ENCODE results near the gene FAM200B. TPM values are rescaled to one million over a fixed set of nuclear protein-coding genes. Genes with fewer than 3 reads are reported as not detected.

FAM200B gene
- total RNA-seq, 1 donor from 2014 or later: 29.1 TPM

DNA sequence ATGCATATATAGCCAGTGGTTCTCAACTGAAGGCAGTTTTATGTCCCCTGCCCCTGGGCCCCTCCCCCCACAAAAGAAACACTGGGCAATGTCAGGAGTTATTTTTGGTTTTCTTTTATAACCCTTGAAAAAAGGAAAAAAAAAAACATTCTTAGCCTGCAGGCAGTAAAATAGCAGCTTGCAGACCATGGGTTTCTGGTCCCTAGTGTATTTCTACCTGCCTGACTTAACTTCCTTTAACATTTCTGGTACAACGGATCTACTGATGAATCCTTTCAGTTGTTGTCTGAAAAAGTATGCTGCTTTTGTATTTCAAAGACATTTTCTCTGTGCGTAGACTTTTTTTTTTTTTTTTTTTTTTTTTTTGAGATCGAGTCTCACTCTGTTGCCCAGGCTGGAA is 11.1 kb upstream of the FAM200B start:
- Histone ChIP-seq H3K27ac (replicated peaks) (no peak overlapping the region), H3K27me3 (ENCODE audit: low read depth) (no peaks in the 10 kb centered on the region), H3K4me1 (peaks cover 21% of the 10 kb centered on the region), H3K36me3 (no peaks in the 10 kb centered on the region), H3K9me3 (replicated peaks) (no peaks in the 10 kb centered on the region), H3K4me3 (no peak overlapping the region)
- no peak for TF ChIP-seq CTCF (IDR thresholded peaks at IDR 0.05; ENCODE audit: borderline replicate concordance)
- DNase-seq: no peak
- intact Hi-C loops (cut with micrococcal nuclease): no loop called here

GRCh38 chr4:15672101-15672500 is 9.5 kb upstream of the FAM200B start:
- Histone ChIP-seq H3K9me3 (replicated peaks) (no peaks in the 10 kb centered on the region), H3K4me3 (no peak overlapping the region), H3K36me3 (no peaks in the 10 kb centered on the region), H3K4me1 (peaks cover 10% of the 10 kb centered on the region), H3K27me3 (ENCODE audit: low read depth) (no peaks in the 10 kb centered on the region), H3K27ac (replicated peaks) (no peak overlapping the region)
- intact Hi-C loops (cut with micrococcal nuclease): no loop called here
- no peak for TF ChIP-seq CTCF (IDR thresholded peaks at IDR 0.05; ENCODE audit: borderline replicate concordance)
- no peak for DNase-seq

DNA sequence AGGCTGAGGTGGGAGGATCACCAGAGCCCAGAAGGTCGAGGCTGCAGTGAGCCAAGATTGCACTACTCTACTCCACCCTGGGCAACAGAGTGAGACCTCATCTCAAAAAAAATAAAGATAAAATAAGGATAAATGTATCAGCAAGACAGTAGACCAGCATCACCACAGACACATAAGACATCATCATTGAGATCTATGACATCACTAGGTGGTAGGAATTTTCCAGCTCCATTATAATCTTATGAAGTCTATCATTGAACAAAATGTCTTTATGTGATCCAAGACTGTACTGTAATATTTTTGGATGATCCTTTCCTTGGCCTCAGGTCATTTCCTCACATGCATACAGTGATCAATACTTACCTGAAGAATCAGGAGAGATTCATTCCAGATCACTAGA is 8.3 kb upstream of the FAM200B start:
- DNase-seq: no peak
- H3K9me3 ChIP-seq (replicated peaks): no peaks in the 10 kb centered on the region
- H3K4me1 ChIP-seq: peaks cover 10% of the 10 kb centered on the region
- no peak overlapping the region for H3K27ac ChIP-seq (replicated peaks)
- no peak overlapping the region for H3K4me3 ChIP-seq
- H3K27me3 ChIP-seq (ENCODE audit: low read depth): no peaks in the 10 kb centered on the region
- intact Hi-C loops (cut with micrococcal nuclease): no loop called here
- no peak for TF ChIP-seq CTCF (IDR thresholded peaks at IDR 0.05; ENCODE audit: borderline replicate concordance)
- H3K36me3 ChIP-seq: no peaks in the 10 kb centered on the region

DNA sequence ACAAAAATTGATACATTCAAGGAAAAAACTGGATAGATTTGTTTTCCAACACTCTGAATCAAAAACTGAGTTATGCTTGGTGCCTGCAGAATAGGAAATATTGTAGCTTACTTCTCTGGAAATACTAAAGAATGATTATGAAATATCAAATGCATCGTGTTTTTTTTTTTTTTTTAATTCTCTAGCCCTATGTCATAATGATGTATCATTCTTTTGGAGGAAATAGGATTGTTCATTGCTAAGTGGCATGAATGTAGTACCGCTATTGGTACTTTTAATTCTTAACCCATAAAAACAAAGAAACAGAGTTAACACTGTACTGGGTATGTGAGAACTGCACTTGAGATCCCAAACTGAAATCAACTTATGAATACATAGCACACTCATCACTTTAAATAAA is 7.6 kb upstream of the FAM200B start:
- intact Hi-C loops (cut with micrococcal nuclease): no loop called here
- no peak for DNase-seq
- Histone ChIP-seq H3K9me3 (replicated peaks) (no peaks in the 10 kb centered on the region), H3K4me1 (peaks cover 3% of the 10 kb centered on the region), H3K27ac (replicated peaks) (no peak overlapping the region), H3K27me3 (ENCODE audit: low read depth) (no peaks in the 10 kb centered on the region), H3K4me3 (no peak overlapping the region), H3K36me3 (no peaks in the 10 kb centered on the region)
- TF ChIP-seq CTCF (IDR thresholded peaks at IDR 0.05; ENCODE audit: borderline replicate concordance): no peak

GRCh38 chr4:15674926-15675325 is 6.7 kb upstream of the FAM200B start:
- intact Hi-C loops (cut with micrococcal nuclease): no loop called here
- Histone ChIP-seq H3K36me3 (no peaks in the 10 kb centered on the region), H3K27ac (replicated peaks) (no peak overlapping the region), H3K4me3 (no peak overlapping the region), H3K27me3 (ENCODE audit: low read depth) (no peaks in the 10 kb centered on the region), H3K9me3 (replicated peaks) (no peaks in the 10 kb centered on the region), H3K4me1 (no peaks in the 10 kb centered on the region)
- no peak for DNase-seq
- no peak for TF ChIP-seq CTCF (IDR thresholded peaks at IDR 0.05; ENCODE audit: borderline replicate concordance)

GRCh38 chr4:15675356-15675755 is 6.3 kb upstream of the FAM200B start:
- H3K27me3 ChIP-seq (ENCODE audit: low read depth): no peaks in the 10 kb centered on the region
- H3K9me3 ChIP-seq (replicated peaks): no peaks in the 10 kb centered on the region
- intact Hi-C loops (cut with micrococcal nuclease): no loop called here
- no peak overlapping the region for H3K4me3 ChIP-seq
- no peak overlapping the region for H3K27ac ChIP-seq (replicated peaks)
- no peak for DNase-seq
- TF ChIP-seq CTCF (IDR thresholded peaks at IDR 0.05; ENCODE audit: borderline replicate concordance): no peak
- H3K4me1 ChIP-seq: no peaks in the 10 kb centered on the region
- no peaks in the 10 kb centered on the region for H3K36me3 ChIP-seq

All from left ventricle myocardium inferior (tissue), 1 donor.